ENCODE measurements around the gene TMIGD2. TPM values are rescaled to one million over a fixed set of nuclear protein-coding genes. Genes with fewer than 3 reads are reported as not detected.

The TMIGD2 gene
- total and polyA plus RNA-seq, 2 of the 4 experiments (the other 2 are of a cell fraction): not detected

- Histone ChIP-seq H3K4me2 (ENCODE audit: low read depth, low read length) (peak overlapping the region; percentile 65), H3K4me3 (ENCODE audit: insufficient read depth, low read depth, low read length) (no peak overlapping the region), H3K14ac (replicated peaks; ENCODE audit: low read depth, low read length) (no peak overlapping the region), H3K27ac (ENCODE audit: insufficient read depth, low read length) (no peak overlapping the region), H3K18ac (ENCODE audit: low read depth, low read length) (no peak overlapping the region), H3K4ac (ENCODE audit: low read depth, low read length) (no peak overlapping the region), H3K56ac (ENCODE audit: extremely low read depth, insufficient read depth, low read length) (no peak overlapping the region), H2AFZ (replicated peaks; ENCODE audit: low read length, poor library complexity) (peak overlapping the region; percentile 84), H3K79me1 (ENCODE audit: low read depth in 1 of 2, low read length in 2 of 2) (no peaks in the 10 kb centered on the region), H4K8ac (ENCODE audit: low read depth in 2 of 2, low read length in 2 of 2) (no peak overlapping the region; a peak in 1 of 4 replicates), H2BK20ac (ENCODE audit: low read depth, low read length) (no peak overlapping the region), H4K5ac (ENCODE audit: low read depth, low read length) (no peak overlapping the region), H3K27me3 (ENCODE audit: control insufficient read depth, insufficient read depth, low read length) (no peaks in the 10 kb centered on the region; the same call in 1 of the 2 replicates), H3K9me1 (ENCODE audit: insufficient read depth, low read length) (no peaks in the 10 kb centered on the region), H2AK9ac (replicated peaks; ENCODE audit: low read depth, low read length, poor library complexity) (peak overlapping the region; percentile 28), H3K23ac (ENCODE audit: low read depth, low read length) (no peak overlapping the region), H3K9ac (ENCODE audit: low read depth, low read length) (no peak overlapping the region), H4K20me1 (ENCODE audit: insufficient read depth, low read length) (no peaks in the 10 kb centered on the region), H2BK120ac (ENCODE audit: low read depth, low read length) (no peak overlapping the region), H3K36me3 (ENCODE audit: control insufficient read depth, insufficient read depth, low read length) (no peaks in the 10 kb centered on the region), H2BK15ac (ENCODE audit: low read depth, low read length) (no peak overlapping the region), H3K4me1 (ENCODE audit: control insufficient read depth, insufficient read depth, low read length) (no peaks in the 10 kb centered on the region), H2BK5ac (ENCODE audit: low read depth, low read length, poor library complexity, severe bottlenecking) (no peak overlapping the region), H4K91ac (ENCODE audit: insufficient read depth, low read depth, low read length) (no peak overlapping the region), H3K9me3 (ENCODE audit: control insufficient read depth, insufficient read depth, low read length) (no peaks in the 10 kb centered on the region), H2AK5ac (ENCODE audit: low read depth, low read length) (no peak overlapping the region)
- in situ Hi-C loops (cut with MboI; ENCODE audit: low sequenced_read_pairs): no loop called here
- BruUV-seq (replicated peaks): no TSS peak
- POLR2A ChIA-PET (ENCODE audit: unreplicated experiment): interaction anchor here (0.5 kb wide), 1 partner anchor 62 kb away, joined by 3 read pairs; no protein-coding TSS in a partner anchor
- CTCF ChIA-PET: no interaction called here
- intact Hi-C loops (cut with micrococcal nuclease): no loop called here
- WGBS, 2 experiments (ENCODE audit: extremely low coverage in 2 of 2, insufficient read length in 1 of 2): 3% methylated on average over 13 of the region's 30 CpGs; no CpG with 5 or more reads in 1 of the 2 experiments
- peak; percentile 43 for ATAC-seq (ENCODE audit: low read depth)
- DNase-seq: peak; percentile 13
- dilution Hi-C loops (cut with HindIII; ENCODE audit: low sequenced_read_pairs, unreplicated experiment): no loop called here
- TF ChIP-seq SMC3 (IDR thresholded peaks at IDR 0.05; ENCODE audit: low read depth, low read length): no peak
- TF ChIP-seq RCOR1 (IDR thresholded peaks at IDR 0.05; ENCODE audit: insufficient replicate concordance, low read length): no peak
- TF ChIP-seq MAZ (IDR thresholded peaks at IDR 0.05; ENCODE audit: borderline replicate concordance, low read depth, low read length): 0 out of 2 replicates have a peak, but pooled peaks have one; percentile 19
- no peak for TF ChIP-seq FOS (IDR thresholded peaks at IDR 0.05; ENCODE audit: low read depth, low read length)
- no peak for TF ChIP-seq RFX5 (IDR thresholded peaks at IDR 0.05; ENCODE audit: low read depth, low read length)
These were observed 25.2 kb upstream of the TMIGD2 start for GRCh38 chr19:4327252-4327876.
